GM18519 (cell line): ENCODE results near the gene FTCD.
"Not testable (repeated sequence)": the region's sequence is repeated elsewhere in the genome, so short reads cannot be mapped to it uniquely, and the experiment has no call there.

ENCODE experiments used
- ATAC-seq: cut with Tn5 transposase; IDR thresholded peaks from one replicate; pipeline ENCODE4 v1.9.1; 2021; ENCODE audit warnings: mild to moderate bottlenecking, moderate library complexity; ENCODE audit not compliant: unreplicated experiment, low FRiP score

FTCD gene

GRCh38 chr21:46154955-46155513 lies 345 bp downstream of the FTCD start:
- ATAC-seq: no peak

DNA sequence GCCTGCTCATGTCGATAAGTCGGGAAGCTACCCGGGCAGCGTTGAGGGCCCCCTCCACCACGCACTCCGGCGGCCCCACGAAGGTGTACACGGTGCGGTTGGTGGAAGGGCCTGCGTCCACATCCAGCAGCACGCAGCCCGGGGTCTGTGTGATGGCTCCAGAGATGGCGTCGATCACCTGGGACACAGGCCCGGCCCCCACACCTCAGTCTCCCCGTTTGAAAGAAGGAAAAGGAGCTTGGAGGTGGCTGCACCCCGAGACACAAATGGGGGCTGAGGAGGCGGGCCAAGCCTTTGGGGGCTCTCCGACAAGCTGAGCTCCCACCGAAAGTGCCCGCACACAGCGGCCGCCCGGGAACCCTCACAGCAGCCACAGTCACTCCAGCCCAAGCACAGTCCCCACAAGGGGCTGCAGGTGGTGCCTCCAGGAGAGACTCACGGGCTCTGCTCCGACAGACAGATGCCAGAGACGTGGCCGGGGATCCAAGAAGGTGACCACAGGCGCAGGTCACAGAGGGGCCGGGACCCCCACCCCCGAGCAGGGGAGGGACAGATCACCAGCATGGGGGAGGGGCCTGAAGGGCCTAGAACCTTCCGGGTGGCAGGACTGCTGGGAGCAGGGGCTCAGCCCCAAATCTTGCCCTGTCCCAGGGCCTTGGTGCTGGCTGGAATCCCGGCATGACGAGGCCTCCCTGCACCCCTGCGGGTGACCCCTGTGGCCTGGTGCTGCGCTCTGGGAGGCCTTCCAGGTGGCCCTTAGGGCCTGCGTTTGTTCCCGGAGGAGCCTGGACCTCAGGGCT lies 1.0 kb downstream of the FTCD start:
- no peak for ATAC-seq

- no peak for ATAC-seq
Observed at GRCh38 chr21:46153247-46154154, 1.9 kb downstream of the FTCD start.

- no peak for ATAC-seq
Observed at GRCh38 chr21:46152927-46153246, 2.5 kb downstream of the FTCD start.

DNA sequence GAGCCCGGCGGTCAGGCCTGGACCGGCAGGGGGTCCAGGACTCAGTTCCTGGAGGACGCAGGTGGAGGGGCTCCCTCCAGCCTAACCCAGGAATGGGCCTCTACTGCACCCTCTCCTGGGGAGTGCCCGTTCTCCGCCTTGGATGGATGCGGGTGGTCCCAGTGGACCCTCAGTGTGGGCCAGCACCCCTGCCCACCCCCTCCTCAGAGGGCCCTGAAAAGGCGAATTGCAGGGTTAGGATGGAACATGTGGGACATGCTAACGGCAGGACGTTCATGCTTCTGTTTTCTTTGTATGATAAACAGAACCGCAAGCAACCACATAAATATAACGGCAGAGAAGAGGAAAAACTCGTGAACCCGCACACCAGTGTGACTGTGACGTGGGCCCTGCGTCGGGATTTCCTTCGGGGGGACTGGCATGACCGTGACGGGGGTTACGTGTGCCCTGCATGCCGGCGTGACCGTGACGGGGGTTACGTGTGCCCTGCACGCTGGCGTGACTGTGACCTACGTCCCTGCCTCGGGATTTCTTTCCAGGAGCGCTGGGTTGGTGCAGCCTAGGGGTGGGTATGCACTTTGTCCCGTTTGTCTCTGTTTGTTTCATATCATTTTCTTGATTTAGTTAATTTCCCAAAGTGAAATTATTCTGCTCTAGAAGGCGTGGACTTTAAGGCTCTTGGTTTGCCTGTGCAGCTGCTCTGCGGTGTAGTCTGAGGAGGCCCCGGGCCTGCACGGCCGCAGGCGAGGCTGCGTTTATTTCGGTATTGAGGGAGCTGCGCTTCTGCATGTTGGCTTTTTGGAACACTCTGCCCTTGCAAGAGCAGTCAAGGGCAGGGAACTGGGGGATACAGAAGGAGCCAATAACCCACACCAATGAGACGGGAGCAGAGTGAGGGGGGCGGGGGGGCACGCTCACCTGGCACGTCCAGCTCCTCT lies 3.1 kb downstream of the FTCD start:
- ATAC-seq: no peak

GRCh38 chr21:46151261-46151988 lies 4.0 kb downstream of the FTCD start:
- ATAC-seq: no peak

DNA sequence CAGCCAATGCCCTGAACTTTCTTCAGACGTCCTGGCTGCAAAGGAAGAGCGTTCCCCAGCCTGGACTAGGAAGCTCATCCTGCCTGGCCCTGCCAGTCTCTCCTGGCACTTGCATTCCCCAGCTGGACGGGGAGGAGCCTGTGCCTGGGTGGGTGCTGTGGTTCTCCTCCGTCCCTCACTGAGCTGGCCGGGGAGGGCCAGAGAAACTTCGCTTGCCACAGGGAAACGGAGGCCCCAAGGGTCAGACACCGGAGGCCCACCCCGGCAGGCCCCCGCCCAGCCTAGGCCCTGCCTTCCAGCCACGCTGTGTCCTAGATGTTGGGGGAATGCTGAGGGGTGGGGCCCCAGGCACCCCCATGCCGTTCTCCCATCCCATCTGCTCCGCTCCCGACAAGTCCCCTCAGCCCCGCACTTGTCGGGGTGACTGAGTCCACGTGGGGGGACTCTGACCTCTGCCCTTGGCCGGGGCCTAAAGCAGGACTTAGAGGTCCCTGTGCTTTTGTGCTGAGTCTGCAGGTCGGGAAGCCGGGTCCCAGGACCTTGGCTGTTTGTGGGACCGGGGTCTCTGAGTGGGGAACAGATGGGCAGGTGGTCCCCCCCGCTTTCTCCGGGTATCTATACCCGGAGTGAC lies 4.8 kb downstream of the FTCD start:
- ATAC-seq: no peak

- ATAC-seq: no peak
Observed at GRCh38 chr21:46150073-46150472, 5.3 kb downstream of the FTCD start.

DNA sequence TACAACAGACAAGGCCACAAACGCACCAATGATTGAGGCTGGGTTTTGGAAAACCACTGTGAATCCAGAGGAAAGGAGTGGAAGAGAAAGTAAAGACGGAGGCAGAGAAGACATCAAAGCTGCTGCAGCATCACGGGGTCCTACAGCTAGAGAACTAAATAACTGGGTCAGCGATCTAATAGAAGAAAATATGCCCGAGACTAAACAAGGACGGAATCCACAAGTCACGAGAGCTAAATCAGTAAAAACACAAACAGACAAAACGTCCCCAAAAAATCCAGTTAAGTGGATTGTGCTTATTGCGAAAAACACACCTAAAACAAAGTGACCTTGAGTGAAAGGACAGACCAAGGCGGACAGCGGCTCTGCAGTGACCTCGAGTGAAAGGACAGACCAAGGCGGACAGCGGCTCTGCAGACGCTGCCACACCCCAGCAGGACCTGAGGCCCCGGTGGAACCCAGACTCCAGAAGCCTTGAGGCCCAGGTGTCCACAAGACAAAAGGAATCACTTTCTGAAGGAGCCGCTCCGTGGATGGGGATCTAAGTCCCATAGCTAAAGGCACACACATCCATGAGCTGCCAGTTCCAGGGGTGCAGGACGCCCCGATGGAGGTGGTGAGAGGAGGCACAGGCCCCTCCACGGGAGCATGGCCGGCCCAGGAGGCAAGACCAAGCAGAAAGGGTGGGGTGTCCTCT lies 6.0 kb downstream of the FTCD start:
- ATAC-seq: no peak

DNA sequence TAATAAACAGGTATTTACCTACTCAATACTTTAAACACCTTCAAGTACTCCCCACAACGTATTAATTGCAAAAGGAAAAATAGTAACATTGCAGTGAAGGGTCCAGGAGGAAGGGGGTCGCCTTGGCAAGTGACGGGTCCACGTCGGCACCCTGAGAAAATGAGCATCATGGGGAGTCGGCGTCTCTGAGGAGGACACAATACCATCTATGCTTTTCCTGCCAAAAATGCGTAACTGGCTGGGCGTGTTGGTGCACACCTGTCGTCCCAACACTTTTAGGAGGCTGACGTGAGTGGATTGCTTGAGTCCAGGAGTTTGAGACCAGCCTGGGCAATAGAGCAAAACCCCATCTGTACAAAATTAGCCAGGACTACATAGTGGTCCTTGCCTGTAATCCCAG lies 7.3 kb downstream of the FTCD start:
- no peak for ATAC-seq

- not testable (repeated sequence) for ATAC-seq
Observed at GRCh38 chr21:46147429-46147828, 8.0 kb downstream of the FTCD start.

- ATAC-seq: no peak
Observed at GRCh38 chr21:46146856-46147255, 8.5 kb downstream of the FTCD start.

GRCh38 chr21:46145840-46146691 lies 9.3 kb downstream of the FTCD start:
- ATAC-seq: no peak

GRCh38 chr21:46145159-46145839 lies 10.1 kb downstream of the FTCD start:
- ATAC-seq: no peak

- no peak for ATAC-seq
Observed at GRCh38 chr21:46144464-46145070, 10.8 kb downstream of the FTCD start.

DNA sequence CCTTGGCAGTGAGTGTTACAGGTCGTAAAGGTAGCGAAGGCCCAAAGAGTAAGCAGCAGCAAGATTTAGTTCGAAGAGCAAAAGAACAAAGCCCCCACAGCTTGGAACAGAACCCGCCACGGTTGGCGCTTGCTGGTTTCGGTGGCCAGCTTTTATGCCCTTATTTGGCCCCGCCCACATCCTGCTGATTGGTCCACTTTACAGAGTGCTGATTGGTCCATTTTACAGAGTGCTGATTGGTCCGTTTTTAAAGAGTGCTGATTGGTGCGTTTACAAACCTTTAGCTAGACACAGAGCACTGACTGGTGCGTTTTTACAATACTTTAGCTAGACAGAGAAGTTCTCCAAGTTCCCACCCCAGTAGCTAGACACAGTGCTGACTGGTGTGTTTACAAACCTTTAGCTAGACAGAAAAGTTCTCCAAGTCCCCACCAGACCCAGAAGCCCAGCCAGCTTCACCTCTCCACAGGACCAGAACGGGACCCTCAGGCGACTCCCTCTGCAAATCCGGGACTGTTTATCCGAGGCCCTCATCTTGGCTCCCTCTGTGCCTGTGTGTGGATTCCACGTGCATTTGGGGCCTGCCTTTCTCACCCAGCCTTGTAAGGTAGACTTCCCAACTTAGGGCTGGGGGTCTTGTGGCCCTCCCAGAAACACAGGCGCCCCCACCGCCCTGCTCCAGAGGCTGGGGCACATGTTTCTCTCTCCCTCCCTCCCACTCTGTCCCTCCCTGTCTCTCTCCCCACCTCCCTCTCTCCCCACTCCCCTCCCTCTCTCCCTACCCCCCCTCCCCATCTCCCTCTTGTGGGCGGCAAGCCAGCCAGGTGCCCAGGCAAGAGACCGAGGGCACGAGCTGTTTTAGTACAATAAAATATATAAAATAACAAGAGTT lies 12.6 kb downstream of the FTCD start:
- ATAC-seq: no peak
